ENCODE results near the gene ITGA6. TPM values are rescaled to one million over a fixed set of nuclear protein-coding genes. Genes with fewer than 3 reads are reported as not detected.

The ITGA6 gene
- total RNA-seq, 1 donor from 2014 or later: 347 TPM

DNA sequence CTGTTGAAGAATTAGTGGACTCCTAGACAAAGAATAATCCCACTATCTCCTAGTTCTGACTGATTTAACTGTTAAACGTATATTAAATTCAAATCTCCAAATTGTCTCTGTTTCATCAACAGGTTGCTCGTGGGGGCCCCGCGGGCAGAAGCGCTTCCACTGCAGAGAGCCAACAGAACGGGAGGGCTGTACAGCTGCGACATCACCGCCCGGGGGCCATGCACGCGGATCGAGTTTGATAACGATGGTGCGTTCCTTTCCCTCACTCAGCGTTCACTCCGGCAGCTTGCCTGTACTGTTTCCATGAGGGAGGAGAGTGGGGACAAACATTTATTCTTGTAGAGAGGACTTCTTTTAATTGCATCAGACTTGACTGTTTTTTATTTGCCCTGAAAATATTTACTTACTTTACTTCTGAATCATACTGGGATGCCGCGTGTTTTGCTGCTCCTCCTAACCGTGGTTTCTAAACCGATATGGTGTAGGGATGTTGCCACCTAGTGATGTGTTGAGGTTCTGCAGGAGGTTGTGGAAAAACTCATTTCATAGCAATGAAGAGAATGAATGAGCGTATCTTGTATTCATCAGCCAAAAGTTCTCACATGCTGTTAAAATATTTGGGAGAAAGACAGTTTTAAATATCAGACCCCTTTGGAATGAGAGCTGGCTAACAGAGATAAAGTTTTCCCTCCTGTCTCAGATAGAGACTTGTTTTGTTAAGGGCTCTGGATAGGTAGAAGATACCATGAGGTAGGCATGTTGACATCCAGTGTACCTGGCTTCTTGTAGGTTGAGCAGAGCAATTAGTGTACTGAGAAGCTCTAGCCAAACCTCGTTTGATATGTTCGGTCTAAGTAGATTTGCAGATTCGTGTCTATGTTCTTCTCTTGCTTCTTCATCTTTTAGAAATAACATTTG, 38.3 kb downstream of the ITGA6 start:
- peak; percentile 91 for DNase-seq

DNA sequence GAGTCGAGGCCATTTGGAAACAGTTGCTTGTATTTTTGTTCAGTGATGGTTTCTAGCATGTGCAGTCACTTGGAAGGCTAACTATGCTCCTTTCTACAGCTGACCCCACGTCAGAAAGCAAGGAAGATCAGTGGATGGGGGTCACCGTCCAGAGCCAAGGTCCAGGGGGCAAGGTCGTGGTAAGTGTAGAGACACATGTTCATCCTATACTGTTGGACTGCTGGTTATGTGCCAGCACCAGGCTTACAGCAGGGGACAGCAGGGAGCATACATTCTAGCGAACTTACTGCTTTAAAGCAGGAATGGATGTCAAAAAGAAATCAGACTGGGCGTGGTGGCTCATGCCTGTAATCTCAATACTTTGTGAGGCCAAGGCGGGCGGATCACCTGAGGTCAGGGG, 40.0 kb downstream of the ITGA6 start:
- DNase-seq: no peak

DNA sequence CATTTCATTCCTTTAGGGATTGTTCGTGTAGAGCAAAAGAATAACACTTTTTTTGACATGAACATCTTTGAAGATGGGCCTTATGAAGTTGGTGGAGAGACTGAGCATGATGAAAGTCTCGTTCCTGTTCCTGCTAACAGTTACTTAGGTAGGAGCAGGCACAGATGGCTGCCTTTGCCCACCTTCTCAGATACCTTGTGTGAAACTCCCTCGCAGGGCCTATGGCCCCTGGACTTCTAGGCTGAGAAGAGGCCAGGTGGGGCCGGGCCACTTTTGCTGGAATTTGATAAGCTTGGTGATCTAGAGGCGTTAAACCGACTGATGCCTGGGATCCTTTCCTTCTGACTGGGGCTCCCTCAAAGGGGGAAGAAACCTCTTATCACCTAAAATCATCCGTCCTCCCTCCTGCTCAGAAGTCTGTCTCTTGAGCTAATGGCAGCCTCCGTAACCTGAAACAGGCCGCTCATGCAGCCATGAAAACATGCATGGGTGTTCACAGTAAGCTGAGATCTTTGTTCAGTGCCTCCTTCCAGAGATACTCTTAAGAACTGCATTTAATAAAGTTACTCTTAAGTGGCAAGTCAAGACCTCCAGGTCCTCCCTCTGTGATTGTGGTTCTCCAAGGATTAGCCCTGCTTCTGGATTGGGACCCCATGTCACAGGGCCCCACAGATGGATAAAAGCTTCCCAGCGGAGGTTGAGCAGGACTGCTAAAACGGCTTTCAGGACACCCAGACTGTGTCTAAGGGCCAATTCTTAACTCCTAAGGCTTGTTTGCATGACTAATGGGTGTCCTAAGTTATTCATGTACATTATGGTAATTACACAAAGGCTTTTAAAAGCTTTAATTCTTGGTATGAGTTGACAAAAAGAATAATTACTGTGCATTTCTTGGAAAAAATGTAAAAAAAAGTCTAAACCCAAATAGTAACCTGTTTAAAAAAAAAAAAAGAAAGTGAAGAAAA, 43.9 kb downstream of the ITGA6 start:
- no peak for DNase-seq

DNA sequence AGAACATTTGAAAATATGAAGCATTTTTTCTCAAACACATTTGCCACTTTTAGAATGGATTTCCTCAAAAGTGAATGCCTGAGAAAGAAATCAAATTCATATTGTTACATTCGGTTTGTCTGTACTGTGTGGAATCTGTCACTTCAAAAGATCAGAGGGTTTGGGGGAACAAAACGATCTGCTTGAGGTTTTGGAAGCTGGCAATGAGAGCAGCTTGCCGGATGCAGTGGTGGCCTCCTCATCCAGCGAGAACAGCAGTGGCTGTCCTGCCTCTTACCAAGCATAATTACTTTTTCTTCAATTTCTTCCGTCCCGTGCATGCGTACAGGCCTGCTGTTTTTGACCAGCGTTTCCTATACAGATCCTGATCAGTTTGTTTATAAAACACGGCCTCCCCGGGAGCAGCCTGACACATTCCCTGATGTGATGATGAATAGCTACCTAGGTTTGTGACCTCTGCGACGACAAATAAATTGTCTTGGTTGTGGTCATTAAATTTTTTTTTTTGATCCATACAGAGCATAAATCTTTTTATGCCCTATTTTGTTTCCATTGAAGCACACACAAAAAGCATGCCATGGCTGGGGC, 45.2 kb downstream of the ITGA6 start:
- peak; percentile 26 for DNase-seq

DNA sequence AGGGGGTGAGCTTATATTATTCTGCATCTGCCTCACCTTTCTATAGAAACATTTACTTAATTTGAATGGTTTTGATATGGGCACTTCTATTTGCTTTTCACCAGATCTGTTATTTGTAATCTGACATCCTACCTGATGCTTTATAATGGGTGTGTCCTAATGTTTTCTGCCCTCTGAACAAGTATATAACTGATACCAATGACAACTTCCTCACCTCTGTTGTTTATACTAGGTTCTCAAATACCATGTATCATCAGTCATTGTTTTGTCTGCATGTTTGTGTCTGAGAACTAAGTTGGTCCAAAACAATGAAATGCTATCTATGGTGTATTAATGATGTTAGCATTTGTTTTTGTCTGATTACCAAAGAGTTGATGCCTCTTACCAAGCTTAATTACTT, 45.8 kb downstream of the ITGA6 start:
- no peak for DNase-seq

DNA sequence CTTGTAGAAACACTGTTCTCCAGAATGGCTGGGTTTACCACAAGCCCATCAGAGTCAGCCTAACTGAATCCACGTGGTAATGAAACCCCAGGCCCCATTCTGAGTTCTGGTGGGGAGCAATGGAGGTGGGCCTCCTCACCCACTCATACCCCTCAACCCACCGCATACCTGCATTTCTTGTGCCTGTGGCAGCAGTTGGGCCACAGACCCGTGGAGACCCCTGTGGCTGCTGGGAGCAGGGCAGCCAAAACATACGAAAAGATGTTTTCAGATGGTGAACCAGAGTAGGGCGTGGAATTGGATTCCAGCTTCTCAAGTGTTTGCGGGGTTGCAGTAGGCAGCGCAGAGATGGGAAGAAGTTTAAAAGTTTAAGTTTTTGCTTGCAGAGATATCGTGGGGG, 51.0 kb downstream of the ITGA6 start:
- no peak for DNase-seq

DNA sequence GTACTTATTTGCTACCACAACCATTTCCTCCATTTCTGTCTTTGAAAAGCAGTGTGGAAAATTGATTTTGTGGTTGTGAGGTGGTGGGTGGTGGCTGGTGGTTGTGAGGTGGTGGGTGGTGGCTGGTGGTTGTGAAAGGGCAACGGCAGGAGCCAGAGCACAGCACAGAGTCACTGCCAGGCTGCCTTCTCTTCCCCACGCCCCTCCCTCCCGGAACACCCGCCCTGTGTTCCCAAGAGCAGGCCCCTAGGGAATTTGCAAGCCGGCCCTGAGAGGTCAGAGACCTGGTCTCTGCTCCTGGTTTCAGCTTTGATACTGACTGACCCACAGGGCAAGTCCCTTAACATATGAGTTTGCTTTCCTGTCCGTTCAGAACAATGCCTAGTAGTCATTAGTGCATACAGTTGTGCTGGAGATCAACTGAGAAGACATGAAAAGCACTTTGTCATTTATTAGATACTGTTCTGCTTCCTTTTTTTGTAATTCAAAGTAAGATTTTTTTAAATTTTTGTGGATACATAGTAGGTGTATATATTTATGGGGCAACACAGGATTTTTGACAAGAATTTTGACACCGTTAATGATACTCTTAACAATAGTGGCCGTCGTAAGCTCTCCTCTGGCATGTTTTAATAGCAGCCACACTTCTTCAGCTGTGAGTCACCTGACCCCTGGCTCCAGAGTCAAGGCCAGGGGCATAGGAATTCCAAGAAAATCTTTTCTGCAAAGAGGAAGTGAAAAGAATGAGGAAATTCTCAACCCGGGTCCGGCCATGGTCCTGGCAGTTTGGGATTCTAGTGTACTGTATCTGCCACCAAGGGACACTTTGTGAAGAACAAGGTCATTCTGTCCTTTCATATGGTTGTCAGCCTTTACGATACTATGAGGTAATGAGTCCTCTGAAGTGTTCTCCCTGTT, 53.2 kb downstream of the ITGA6 start:
- DNase-seq: peak; percentile 73

DNA sequence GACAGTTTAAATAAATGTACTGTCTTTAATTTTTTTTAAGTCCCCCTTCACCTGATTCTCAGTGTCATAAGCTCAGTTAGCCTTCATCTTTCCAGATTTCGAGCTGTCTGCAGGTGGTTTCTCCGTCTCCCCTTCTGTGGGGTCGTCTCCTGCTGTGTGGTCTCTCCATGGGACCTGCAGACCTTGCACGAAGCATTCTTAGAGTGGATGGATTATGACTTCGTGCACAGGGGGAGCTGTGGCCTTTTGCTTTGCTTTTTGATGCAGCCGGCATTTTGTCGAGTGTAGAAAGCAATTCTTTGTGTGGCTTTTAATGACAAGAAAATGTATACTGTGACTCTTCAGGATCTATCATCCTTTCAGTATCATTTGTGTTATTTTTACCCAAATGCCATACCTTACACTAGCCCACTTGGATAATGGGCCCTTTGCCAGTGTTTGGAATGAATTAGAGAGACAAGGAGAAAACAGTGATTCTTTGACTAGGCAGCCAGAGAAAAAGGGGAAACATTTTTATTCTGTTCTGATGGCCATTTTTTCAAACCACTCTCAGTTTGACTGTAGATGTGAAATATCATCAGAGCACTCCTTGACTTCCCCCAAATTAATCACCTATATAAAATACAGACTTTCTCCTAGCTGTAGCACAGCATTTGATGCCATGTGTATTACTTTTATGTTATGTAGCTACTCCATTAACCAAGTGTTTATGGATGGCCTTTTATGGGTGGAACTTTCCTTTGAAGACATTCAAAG, 54.3 kb downstream of the ITGA6 start:
- no peak for DNase-seq

DNA sequence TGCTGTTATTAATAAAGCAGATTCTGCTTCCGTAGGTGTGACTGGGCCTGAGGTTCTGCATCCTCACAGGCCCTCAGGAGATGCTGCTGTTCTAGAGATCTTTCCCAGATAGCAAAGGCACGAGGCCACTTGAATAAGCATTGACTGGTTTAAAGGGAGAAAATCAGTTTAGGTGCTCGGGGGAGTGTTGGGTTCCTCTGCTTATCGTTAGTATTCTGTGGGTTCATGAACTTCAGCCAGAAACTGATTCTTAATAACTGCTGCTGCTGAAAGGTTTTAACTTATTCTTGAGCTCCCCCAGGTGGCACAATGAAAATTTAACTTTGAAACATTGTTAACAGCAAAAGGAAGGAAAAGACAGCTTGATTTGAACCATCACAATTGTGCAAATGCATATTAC, 56.9 kb downstream of the ITGA6 start:
- peak; percentile 62 for DNase-seq

DNA sequence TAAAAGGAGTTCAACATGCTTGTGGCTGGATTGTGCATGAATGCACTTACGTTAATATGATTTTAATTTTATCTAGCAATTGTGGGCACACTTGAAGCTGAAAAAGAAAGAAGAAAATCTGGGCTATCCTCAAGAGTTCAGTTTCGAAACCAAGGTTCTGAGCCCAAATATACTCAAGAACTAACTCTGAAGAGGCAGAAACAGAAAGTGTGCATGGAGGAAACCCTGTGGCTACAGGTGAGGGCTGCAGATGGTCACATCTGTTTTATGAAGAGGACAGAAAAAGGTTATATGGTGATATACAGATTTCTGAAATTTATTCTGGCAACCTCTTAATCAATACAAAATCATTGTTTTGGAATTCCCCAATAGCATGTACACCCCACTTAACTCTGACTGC, 57.3 kb downstream of the ITGA6 start:
- DNase-seq: no peak

DNA sequence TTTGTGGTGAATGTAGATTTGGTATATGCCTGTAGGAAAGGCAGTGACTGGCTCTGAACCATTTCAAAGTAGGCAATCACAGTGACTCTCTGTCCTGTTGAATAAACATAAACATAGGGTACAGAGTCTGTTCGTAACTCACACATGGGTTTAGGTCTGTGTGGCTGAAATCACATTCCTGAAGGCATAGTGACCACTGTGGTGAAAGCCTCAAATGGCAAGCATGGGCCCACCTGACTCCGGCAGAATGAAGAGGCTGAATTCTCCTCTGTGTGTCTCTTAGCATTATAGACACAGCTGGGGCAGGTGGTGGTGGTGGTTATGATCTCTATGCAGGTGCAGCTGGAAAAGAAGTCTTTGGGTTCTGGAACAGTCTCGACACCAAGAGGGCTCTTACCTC, 61.2 kb downstream of the ITGA6 start:
- DNase-seq: no peak

DNA sequence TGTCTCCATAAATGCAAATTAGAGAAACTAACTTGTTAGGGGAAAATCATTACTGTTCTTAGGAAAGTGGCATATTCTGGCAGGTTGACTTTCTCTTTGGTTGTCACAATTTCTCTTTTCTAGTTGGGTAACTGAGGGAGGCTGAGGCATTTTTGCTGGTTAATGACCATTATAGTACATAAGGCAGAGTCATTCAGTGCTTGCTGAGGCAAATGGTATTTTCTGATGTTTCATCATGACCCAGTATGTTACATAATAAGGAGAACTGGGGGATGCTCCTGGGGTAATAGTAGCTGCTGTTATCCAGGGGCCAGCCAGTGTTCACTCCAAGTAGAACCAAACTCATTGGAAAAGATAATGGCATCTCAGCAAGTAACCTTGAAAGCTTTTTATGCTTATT, 62.3 kb downstream of the ITGA6 start:
- DNase-seq: no peak

DNA sequence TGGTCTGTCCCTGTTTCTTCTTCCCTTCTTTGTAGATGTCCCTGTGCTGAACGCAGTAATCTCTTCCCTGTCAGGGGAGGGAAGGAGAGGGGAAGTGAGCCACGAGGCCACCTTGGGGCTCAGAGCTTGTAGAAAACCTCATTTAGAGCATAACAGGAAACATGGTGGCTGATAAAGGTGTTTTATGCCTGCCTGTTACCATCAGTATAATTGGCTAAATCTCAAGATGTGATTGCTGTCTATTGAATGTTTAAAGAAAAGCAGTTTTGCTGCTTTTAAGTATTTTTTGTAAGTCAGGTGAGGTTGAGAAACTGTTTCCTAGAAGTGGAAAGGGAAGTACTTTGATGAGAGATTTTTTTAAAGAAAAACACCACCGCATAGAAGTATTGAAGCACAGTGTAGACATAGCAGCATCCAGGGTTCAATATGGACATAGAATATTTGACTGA, 68.8 kb downstream of the ITGA6 start:
- DNase-seq: no peak

DNA sequence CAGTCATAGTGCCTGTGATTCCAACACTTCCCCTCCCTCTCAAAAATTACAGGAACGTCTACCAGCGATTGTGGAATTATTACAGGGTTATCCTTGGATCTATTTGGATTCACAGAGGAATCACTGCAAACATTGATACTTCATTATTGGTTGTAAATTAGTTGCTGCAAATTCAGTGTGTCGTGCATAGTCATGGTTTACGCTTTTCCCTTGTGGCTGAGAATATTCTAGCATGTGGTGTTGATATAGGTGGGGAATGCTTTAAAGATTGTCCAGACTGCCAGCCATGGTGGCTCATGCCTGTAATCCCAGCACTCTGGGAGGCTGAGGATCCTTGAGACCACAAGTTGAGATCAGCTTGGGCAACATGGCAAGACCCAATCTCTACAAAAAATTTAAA, 79.8 kb downstream of the ITGA6 start:
- no peak for DNase-seq

DNA sequence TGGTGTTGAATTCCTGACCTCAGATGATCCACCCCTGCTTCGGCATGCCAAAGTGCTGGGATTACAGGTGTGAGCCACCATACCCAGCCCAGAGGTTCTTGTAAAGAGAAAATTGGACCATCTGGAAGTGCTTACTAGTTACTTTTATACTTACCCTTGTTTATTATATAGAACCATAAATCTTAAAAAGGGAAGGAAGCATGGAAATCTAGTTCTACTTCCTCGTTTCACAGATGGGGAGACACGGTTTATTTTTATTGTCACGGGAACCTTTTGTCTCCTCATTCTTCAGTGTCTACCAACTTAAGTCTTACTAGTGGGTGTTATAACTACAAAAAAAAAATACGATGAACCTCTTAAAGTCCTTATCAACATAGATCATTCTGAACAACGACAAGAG, 82.7 kb downstream of the ITGA6 start:
- no peak for DNase-seq

DNA sequence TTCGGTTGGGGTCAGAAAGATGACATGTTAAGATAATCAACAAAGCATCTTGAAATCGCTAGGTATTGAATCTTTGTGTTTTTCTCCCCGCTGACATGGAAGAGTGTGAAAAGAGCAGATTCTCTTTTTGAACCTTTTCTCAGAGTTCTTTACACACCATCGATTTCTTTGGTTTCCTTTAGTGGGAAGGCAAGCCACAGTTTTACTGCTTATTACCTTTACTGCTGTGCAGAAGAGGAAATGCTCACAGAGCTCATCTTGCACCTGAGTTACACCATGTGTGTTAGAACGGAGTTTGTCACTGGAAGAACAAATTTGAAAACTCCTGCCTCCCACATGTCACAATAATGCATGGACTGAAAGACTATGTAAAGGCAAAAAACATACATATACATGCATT, 83.2 kb downstream of the ITGA6 start:
- no peak for DNase-seq

DNA sequence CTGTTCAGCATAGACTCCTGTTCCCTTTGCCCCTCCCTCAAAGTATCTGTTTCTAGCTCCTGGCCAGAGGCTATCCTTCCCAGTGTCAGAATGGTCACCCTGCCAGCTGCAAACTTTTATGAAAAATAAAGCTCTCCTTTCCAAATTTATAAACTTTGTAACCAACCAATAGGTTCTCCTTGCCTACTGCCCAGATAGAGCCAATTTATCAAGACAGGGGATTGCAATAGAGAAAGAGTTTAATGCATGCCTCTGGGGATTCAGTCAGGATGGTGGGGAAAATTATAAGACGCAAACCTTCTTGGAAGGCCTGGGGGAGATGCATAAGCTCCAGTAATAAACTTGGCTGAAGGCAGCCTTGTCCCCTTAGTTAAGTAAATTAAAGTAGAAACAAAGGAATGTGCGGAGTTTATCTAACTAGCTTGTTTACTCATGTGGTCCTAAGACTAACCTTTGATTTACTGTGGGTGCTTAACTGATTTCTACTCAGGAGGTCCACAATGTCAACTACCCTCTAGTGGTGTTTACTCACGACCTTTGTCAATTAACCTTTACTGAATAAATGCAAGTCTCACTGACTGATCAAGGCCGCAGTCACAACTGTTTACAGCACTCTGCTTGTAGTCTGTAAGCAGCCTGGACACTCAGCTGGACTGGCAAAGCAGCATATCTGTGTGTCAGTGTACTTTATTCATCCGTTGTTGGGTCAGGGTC, 85.6 kb downstream of the ITGA6 start:
- no peak for DNase-seq

DNA sequence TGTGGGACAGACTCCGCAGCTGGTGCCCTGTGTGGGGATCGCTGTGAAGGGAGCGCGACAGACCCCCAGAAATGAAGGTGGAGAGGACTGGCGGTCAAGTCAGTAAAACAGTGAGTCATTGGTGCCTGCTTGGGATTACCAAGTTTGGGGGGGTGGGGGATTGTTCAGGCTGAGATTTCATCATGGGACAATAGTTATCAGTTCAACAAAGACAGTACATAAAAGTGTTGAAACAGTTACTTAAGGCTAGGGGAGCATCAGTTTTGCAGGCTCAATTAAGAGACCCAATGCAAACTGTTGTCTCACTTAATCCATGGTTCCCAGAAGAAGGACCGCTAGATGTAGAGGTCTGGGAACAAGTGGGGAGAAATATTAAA, 86.1 kb downstream of the ITGA6 start:
- no peak for DNase-seq

DNA sequence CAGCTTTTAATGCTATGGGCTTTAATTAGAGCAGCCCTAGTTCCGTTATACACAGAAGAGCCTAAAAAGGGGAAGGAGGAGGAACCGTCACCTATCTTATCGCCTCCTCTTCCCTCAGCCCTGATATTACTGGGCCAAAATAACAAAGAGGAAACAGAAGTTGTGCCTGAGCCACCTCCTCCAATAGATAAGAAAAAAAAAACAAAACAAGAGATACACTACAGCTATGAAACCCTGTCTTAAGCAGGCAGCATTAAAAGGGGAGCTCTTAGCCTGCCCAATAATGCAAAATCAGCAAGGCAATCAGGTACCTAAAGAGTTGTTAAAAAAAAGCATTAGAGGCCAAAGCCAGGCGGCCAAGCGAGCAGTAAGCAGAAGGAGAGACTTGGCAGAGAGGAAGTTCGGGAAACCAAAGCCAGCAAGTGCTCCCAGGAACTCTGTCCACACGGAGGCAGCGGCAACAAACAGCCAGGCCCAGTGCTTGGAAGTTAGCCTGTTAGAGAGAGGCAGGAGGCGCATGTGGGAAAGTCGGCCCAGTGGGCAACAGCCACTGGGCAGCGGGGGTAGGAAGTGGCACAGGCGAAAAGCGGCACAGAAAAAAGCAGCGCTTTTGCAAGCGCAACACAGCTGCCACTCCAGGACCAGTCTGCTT, 86.7 kb downstream of the ITGA6 start:
- DNase-seq: no peak

DNA sequence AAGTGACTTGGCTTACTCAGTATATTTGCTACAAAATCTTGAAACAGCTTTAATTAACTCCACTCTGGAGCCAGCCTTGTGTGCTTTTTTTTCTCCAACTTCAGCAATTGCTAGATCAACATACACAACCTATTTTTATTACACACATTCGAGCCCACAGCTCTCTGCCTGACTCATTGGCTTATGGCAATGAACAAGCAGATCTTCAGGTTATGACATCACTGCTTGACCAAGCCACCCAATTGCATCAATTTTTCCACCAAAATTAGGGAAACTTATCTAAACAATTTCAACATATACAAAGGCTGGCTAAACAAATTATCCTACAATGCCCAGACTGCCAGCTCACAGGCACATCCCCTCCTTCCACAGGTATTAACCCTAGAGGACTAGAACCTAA, 88.9 kb downstream of the ITGA6 start:
- peak; percentile 19 for DNase-seq

Data from dermis blood vessel endothelial cell (primary cell).